Heart right ventricle (tissue), 16 donors: ENCODE data around the gene EXOC8. TPM values are rescaled to one million over a fixed set of nuclear protein-coding genes. Genes with fewer than 3 reads are reported as not detected.

Experiments used
- ATAC-seq, 8 donors: fragments of 200-7000 bp; cut with Tn5 transposase; one replicate each; pipeline ENCODE4 v1.9.1; 2020; ENCODE audit warnings: mild to moderate bottlenecking in 8 of 8, moderate library complexity in 8 of 8, moderate number of reproducible peaks in 1 of 8
- DNase-seq, 2 donors: peaks; one replicate each; pipeline ENCODE4 v3.0.0-alpha.2; 2020
- H3K27ac ChIP-seq, 10 donors: fragments of 200-600 bp; sonication (generic) in 2 of 10; one replicate each; pipeline versions ENCODE4 v1.5.0 to v1.8.0; 2020 to 2022; ENCODE audit warnings: mild to moderate bottlenecking in 3 of 10
- H3K27me3 ChIP-seq, 7 donors: fragments of 200-600 bp; one replicate each; pipeline ENCODE4 v1.8.0; 2021 to 2022; ENCODE audit warnings: mild to moderate bottlenecking in 2 of 7
- H3K36me3 ChIP-seq, 9 donors: fragments of 200-600 bp; sonication (generic) in 1 of 9; one replicate each; pipeline versions ENCODE4 v1.5.0 to v1.8.0; 2020 to 2022; ENCODE audit warnings: mild to moderate bottlenecking in 2 of 9
- H3K4me1 ChIP-seq, 9 donors: fragments of 200-600 bp; sonication (generic) in 1 of 9; one replicate each; pipeline versions ENCODE4 v1.5.0 to v1.8.0; 2020 to 2022; ENCODE audit warnings: mild to moderate bottlenecking in 4 of 9
- H3K4me3 ChIP-seq, 10 donors: fragments of 200-600 bp; sonication (generic) in 2 of 10; one replicate each; pipeline versions ENCODE4 v1.5.0 to v1.8.0; 2020 to 2022; ENCODE audit warnings: mild to moderate bottlenecking in 7 of 10, moderate library complexity in 2 of 10
- H3K9me3 ChIP-seq, 11 donors: fragments of 200-600 bp in 10 of 11; sonication (generic) in 2 of 11; one replicate each; pipeline versions ENCODE4 v1.5.0 to v1.8.0; 2013 to 2022; ENCODE audit warnings: mild to moderate bottlenecking in 2 of 11, control low read depth in 1 of 11, moderate library complexity in 1 of 11
- WGBS, 2 donors: extraction: QIAGEN DNeasy Blood & Tissue Kit; methylation state at CpG; one replicate each; pipeline ENCODE4 v1.1.7; 2013; ENCODE audit warnings: inconsistent platforms in 1 of 2; 5-methylcytosine and 5-hydroxymethylcytosine counted together
- intact Hi-C, 10 donors: fragments of 100-400 bp; cut with DNase I; formaldehyde crosslinking; loops; one replicate each; pipeline versions ENCODE4 v1.11.1 to v1.14.2; 2022
- polyA plus RNA-seq, 2 donors: library from polyadenylated mRNA; stranded (reverse); fragments of 200-250 nt; gene quantifications; one replicate each; pipeline ENCODE4 v1.2.3, GENCODE V29; 2013
- total RNA-seq, 10 donors: library from RNA; stranded (reverse); fragmentation: NEBNext Ultra II Directional in 3 of 10; extraction: Animal tissue kit (Norgen Biotek cat#: 25700) in 3 of 10; gene quantifications; one replicate each; pipeline versions ENCODE4 v1.2.1 to v1.2.4, GENCODE V29; 2021 to 2023
- TF ChIP-seq, protein P1 (sequence below), 9 donors: fragments of 200-600 bp; sonication (generic) in 2 of 9; IDR thresholded peaks; one replicate each; pipeline versions ENCODE4 v1.5.0 to v1.8.0; 2021 to 2022; ENCODE audit warnings: antibody characterized with exemption in 9 of 9, mild to moderate bottlenecking in 5 of 9, moderate library complexity in 1 of 9
- donor health status: Arrhythmogenic right ventricular cardiomyopathy.
- donor health status: ischemic (EF 13 %, LVEDD 7.1; RV severe dilation, severe dysfunction).
- donor health status: healthy with polysubstance abuse.
- donor health status: DM: no; HTN: yes; CAD: no.
- donor health status: DM: no; HTN: no; CAD: no.
- donor health status: ischemic (EF 25% LVEDD 6.9; RV normal size, moderate dysfunction).
- donor health status: ischemic (EF 25% LVEDD 5.7; RV mildly dilated, moderate dysfunction).
- donor health status: healthy.
- donor health status: DM: yes; HTN: yes; CAD: no.
- donor health status: Ischemic cardiomyopathy.
- donor health status: ischemic (EF 35%, LVEDD 5.7; RV mildly dilated, moderate dysfunction).
- donor health status: nonischemic (EF 11% LVEDD 7.7; RV severe dilation, severe dysfunction).
- donor health status: DM: yes; HTN: yes; CAD: no.
- donor health status: PGD.
- donor health status: ischemic (EF 29% LVEDD 5.4; RV normal size, mild dysfunction).
- donor health status: nonischemic (EF 23%, LVEDD 6.1; RV moderate dilation, normal function).

The EXOC8 gene
- total and polyA plus RNA-seq, 12 donors: 3.5 to 16.7 (median 12.4) TPM

DNA sequence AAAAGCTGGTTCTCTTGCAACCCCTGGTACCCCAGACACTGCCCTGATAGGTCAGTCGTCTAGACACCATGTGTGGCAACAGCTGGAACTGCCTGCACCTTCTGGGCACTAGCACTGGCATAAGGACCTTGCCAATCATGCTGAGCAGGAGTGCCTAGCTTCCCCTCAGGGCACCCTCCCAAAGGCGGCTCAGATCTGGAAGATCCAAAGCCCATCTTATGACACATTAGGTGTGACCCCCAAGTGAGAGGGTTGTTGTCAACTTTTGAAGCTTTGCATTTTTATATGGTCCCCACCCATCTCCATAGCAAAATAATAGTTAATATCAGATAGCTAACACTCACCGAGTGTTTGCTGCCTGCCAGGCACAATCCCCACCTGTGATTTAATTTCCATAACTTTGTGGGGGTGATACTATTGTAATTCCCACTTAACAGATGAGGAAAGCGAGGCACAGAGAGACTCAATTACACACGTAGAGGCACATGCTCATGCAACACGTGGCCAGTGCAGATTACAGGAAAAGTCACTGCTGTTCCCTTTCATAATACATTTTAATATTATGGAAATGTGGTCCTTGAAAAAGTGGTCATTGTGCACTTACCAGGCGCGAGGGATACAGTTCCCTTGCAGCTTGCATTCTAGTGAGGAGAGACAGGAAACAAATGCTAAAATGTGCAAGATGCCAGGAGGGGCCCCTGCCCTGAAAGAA lies 25.8 kb downstream of the EXOC8 start:
- DNase-seq (no peak), ATAC-seq (no peak)
- no peaks in the 10 kb centered on the region for H3K36me3 ChIP-seq
- 76% methylated on average over 8 of the region's 8 CpGs for WGBS, 2 donors
- no peak overlapping the region for H3K4me3 ChIP-seq
- H3K27ac ChIP-seq: no peak overlapping the region
- no peaks in the 10 kb centered on the region for H3K4me1 ChIP-seq
- H3K9me3 ChIP-seq: no peaks in the 10 kb centered on the region
- intact Hi-C loops: no loop called here
- H3K27me3 ChIP-seq: no peaks in the 10 kb centered on the region
- TF ChIP-seq, protein P1, sequence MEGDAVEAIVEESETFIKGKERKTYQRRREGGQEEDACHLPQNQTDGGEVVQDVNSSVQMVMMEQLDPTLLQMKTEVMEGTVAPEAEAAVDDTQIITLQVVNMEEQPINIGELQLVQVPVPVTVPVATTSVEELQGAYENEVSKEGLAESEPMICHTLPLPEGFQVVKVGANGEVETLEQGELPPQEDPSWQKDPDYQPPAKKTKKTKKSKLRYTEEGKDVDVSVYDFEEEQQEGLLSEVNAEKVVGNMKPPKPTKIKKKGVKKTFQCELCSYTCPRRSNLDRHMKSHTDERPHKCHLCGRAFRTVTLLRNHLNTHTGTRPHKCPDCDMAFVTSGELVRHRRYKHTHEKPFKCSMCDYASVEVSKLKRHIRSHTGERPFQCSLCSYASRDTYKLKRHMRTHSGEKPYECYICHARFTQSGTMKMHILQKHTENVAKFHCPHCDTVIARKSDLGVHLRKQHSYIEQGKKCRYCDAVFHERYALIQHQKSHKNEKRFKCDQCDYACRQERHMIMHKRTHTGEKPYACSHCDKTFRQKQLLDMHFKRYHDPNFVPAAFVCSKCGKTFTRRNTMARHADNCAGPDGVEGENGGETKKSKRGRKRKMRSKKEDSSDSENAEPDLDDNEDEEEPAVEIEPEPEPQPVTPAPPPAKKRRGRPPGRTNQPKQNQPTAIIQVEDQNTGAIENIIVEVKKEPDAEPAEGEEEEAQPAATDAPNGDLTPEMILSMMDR (IDR thresholded peaks at IDR 0.05): no peak

- Histone ChIP-seq H3K4me3 (no peak overlapping the region), H3K27ac (no peak overlapping the region), H3K36me3 (no peaks in the 10 kb centered on the region), H3K27me3 (no peaks in the 10 kb centered on the region), H3K9me3 (no peaks in the 10 kb centered on the region), H3K4me1 (no peaks in the 10 kb centered on the region)
- TF ChIP-seq, protein P1 (IDR thresholded peaks at IDR 0.05): no peak
- intact Hi-C loops: no loop called here
- DNase-seq: no peak
- WGBS, 2 donors: 96% methylated on average over 10 of the region's 10 CpGs
- no peak for ATAC-seq
Observed at GRCh38 chr1:231310391-231310934, 27.2 kb downstream of the EXOC8 start.

GRCh38 chr1:231301990-231302389 lies 35.7 kb downstream of the EXOC8 start:
- H3K27me3 ChIP-seq: no peaks in the 10 kb centered on the region
- H3K4me3 ChIP-seq: no peak overlapping the region
- H3K27ac ChIP-seq: no peak overlapping the region
- TF ChIP-seq, protein P1 (IDR thresholded peaks at IDR 0.05): no peak
- no peaks in the 10 kb centered on the region for H3K4me1 ChIP-seq
- no peaks in the 10 kb centered on the region for H3K36me3 ChIP-seq
- intact Hi-C loops: no loop called here
- ATAC-seq (no peak), DNase-seq (no peak)
- no peaks in the 10 kb centered on the region for H3K9me3 ChIP-seq
- 95% methylated on average over 3 of the region's 3 CpGs for WGBS, 2 donors

- Histone ChIP-seq H3K4me1 (no peaks in the 10 kb centered on the region), H3K27ac (no peak overlapping the region), H3K4me3 (no peak overlapping the region), H3K36me3 (no peaks in the 10 kb centered on the region), H3K27me3 (no peaks in the 10 kb centered on the region), H3K9me3 (no peaks in the 10 kb centered on the region)
- ATAC-seq (no peak), DNase-seq (no peak)
- intact Hi-C loops: no loop called here
- 96% methylated on average over 4 of the region's 4 CpGs for WGBS, 2 donors
- TF ChIP-seq, protein P1 (IDR thresholded peaks at IDR 0.05): no peak
Observed at GRCh38 chr1:231295938-231296337, 41.7 kb downstream of the EXOC8 start.
